SK-N-SH treated with all-trans-retinoic acid at 6 μM for 48 hours (cell line): ENCODE data around the gene CLDN2.

Experiments
- ARNTL ChIP-seq: fragments of 450-650 bp; formaldehyde crosslinking; IDR thresholded peaks from 2 replicates; pipeline ENCODE4 v1.5.0; 2020; ENCODE audit warnings: low read depth, mild to moderate bottlenecking, moderate library complexity, borderline replicate concordance
- GLIS3 ChIP-seq: fragments of 250-450 bp; sonication (Bioruptor Pico); IDR thresholded peaks from 2 replicates; pipeline ENCODE4 v1.5.0; 2020; ENCODE audit warnings: mild to moderate bottlenecking, moderate library complexity
- RARB ChIP-seq: fragments of 250-450 bp; sonication (Bioruptor Pico); IDR thresholded peaks from 2 replicates; pipeline ENCODE4 v1.8.0; 2021; ENCODE audit warnings: mild to moderate bottlenecking, moderate library complexity
- TOX ChIP-seq: fragments of 250-450 bp; sonication (Bioruptor Pico); IDR thresholded peaks from 2 replicates; pipeline ENCODE4 v1.8.0; 2021; ENCODE audit warnings: mild to moderate bottlenecking, moderate library complexity, borderline replicate concordance
- ZC3H10 ChIP-seq: fragments of 250-450 bp; sonication (Bioruptor Pico); IDR thresholded peaks from 2 replicates; pipeline ENCODE4 v1.5.1; 2021; ENCODE audit warnings: mild to moderate bottlenecking, moderate library complexity
- ZFP3 ChIP-seq: fragments of 250-450 bp; sonication (Bioruptor Pico); IDR thresholded peaks from 2 replicates; pipeline ENCODE4 v1.5.0; 2020; ENCODE audit warnings: mild to moderate bottlenecking, moderate library complexity
- ZFP30 ChIP-seq: fragments of 450-650 bp; formaldehyde crosslinking; IDR thresholded peaks from 2 replicates; pipeline ENCODE4 v1.5.0; 2022; ENCODE audit warnings: mild to moderate bottlenecking, moderate library complexity
- ZNF565 ChIP-seq: fragments of 450-650 bp; formaldehyde crosslinking; conservative IDR thresholded peaks from 2 replicates; pipeline ENCODE4 v1.5.0; 2020; ENCODE audit warnings: low read depth, mild to moderate bottlenecking, moderate library complexity
- ZNF70 ChIP-seq: fragments of 450-650 bp; formaldehyde crosslinking; IDR thresholded peaks from 2 replicates; pipeline ENCODE4 v1.5.0; 2020; ENCODE audit warnings: mild to moderate bottlenecking, moderate library complexity
- ZNF8 ChIP-seq: fragments of 450-650 bp; formaldehyde crosslinking; IDR thresholded peaks from 2 replicates; pipeline ENCODE4 v1.5.0; 2020; ENCODE audit warnings: mild to moderate bottlenecking, moderate library complexity
- TF ChIP-seq, protein P1 (sequence below): fragments of 250-450 bp; sonication (Bioruptor Pico); IDR thresholded peaks from 2 replicates; pipeline ENCODE4 v1.5.1; 2020; ENCODE audit warnings: low read depth, mild to moderate bottlenecking, moderate library complexity
- TF ChIP-seq, protein P2 (sequence below): fragments of 250-450 bp; sonication (Bioruptor Pico); IDR thresholded peaks from 2 replicates; pipeline ENCODE4 v1.5.1; 2021; ENCODE audit warnings: mild to moderate bottlenecking, moderate library complexity
- TF ChIP-seq, protein P3 (sequence below): fragments of 250-450 bp; sonication (Bioruptor Pico); IDR thresholded peaks from 2 replicates; pipeline ENCODE4 v1.8.0; 2020; ENCODE audit warnings: mild to moderate bottlenecking, moderate library complexity, borderline replicate concordance
- TF ChIP-seq, protein P4 (sequence below): fragments of 250-450 bp; sonication (Bioruptor Pico); IDR thresholded peaks from 2 replicates; pipeline ENCODE4 v1.8.0; 2021; ENCODE audit warnings: low read depth, mild to moderate bottlenecking, moderate library complexity, borderline replicate concordance

DNA sequence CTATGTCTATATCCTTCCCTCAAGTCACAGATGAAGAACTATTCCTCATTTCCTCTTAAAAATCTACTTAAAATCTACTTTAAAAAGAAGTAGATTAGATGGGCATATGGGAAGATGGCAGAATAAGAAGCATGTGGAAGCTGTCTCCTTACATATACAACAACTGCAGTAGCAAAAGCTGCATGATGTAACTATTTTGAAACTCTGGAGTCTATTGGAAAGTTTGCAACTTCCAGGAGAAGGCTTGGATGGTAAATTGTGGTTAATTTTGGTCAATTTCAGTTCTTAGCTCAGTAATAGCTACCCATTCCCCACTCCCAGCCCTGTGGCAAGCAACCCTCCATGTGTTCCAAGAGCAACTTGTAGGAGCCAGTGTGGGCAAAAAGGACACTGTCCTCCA is 42.9 kb downstream of the CLDN2 start:
- TF ChIP-seq ZFP30 (CRISPR knock-in tag) (no peak), GLIS3 (CRISPR knock-in tag) (no peak), TOX (CRISPR knock-in tag) (no peak), ZNF70 (CRISPR knock-in tag) (no peak), RARB (CRISPR knock-in tag) (no peak), ARNTL (CRISPR knock-in tag) (no peak), ZFP3 (CRISPR knock-in tag) (no peak), ZC3H10 (CRISPR knock-in tag) (no peak), ZNF565 (CRISPR knock-in tag) (no peak), ZNF8 (CRISPR knock-in tag) (no peak)
- TF ChIP-seq, protein P1, sequence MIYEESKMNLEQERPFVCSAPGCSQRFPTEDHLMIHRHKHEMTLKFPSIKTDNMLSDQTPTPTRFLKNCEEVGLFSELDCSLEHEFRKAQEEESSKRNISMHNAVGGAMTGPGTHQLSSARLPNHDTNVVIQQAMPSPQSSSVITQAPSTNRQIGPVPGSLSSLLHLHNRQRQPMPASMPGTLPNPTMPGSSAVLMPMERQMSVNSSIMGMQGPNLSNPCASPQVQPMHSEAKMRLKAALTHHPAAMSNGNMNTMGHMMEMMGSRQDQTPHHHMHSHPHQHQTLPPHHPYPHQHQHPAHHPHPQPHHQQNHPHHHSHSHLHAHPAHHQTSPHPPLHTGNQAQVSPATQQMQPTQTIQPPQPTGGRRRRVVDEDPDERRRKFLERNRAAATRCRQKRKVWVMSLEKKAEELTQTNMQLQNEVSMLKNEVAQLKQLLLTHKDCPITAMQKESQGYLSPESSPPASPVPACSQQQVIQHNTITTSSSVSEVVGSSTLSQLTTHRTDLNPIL: no peak
- TF ChIP-seq, protein P2, sequence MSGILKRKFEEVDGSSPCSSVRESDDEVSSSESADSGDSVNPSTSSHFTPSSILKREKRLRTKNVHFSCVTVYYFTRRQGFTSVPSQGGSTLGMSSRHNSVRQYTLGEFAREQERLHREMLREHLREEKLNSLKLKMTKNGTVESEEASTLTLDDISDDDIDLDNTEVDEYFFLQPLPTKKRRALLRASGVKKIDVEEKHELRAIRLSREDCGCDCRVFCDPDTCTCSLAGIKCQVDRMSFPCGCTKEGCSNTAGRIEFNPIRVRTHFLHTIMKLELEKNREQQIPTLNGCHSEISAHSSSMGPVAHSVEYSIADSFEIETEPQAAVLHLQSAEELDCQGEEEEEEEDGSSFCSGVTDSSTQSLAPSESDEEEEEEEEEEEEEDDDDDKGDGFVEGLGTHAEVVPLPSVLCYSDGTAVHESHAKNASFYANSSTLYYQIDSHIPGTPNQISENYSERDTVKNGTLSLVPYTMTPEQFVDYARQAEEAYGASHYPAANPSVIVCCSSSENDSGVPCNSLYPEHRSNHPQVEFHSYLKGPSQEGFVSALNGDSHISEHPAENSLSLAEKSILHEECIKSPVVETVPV (CRISPR knock-in tag): no peak
- TF ChIP-seq, protein P3, sequence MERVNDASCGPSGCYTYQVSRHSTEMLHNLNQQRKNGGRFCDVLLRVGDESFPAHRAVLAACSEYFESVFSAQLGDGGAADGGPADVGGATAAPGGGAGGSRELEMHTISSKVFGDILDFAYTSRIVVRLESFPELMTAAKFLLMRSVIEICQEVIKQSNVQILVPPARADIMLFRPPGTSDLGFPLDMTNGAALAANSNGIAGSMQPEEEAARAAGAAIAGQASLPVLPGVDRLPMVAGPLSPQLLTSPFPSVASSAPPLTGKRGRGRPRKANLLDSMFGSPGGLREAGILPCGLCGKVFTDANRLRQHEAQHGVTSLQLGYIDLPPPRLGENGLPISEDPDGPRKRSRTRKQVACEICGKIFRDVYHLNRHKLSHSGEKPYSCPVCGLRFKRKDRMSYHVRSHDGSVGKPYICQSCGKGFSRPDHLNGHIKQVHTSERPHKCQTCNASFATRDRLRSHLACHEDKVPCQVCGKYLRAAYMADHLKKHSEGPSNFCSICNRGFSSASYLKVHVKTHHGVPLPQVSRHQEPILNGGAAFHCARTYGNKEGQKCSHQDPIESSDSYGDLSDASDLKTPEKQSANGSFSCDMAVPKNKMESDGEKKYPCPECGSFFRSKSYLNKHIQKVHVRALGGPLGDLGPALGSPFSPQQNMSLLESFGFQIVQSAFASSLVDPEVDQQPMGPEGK (CRISPR knock-in tag): no peak
- TF ChIP-seq, protein P4, sequence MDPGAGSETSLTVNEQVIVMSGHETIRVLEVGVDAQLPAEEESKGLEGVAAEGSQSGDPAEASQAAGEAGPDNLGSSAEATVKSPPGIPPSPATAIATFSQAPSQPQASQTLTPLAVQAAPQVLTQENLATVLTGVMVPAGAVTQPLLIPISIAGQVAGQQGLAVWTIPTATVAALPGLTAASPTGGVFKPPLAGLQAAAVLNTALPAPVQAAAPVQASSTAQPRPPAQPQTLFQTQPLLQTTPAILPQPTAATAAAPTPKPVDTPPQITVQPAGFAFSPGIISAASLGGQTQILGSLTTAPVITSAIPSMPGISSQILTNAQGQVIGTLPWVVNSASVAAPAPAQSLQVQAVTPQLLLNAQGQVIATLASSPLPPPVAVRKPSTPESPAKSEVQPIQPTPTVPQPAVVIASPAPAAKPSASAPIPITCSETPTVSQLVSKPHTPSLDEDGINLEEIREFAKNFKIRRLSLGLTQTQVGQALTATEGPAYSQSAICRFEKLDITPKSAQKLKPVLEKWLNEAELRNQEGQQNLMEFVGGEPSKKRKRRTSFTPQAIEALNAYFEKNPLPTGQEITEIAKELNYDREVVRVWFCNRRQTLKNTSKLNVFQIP: no peak
